ENCODE data around the gene BHLHE40.

DNA sequence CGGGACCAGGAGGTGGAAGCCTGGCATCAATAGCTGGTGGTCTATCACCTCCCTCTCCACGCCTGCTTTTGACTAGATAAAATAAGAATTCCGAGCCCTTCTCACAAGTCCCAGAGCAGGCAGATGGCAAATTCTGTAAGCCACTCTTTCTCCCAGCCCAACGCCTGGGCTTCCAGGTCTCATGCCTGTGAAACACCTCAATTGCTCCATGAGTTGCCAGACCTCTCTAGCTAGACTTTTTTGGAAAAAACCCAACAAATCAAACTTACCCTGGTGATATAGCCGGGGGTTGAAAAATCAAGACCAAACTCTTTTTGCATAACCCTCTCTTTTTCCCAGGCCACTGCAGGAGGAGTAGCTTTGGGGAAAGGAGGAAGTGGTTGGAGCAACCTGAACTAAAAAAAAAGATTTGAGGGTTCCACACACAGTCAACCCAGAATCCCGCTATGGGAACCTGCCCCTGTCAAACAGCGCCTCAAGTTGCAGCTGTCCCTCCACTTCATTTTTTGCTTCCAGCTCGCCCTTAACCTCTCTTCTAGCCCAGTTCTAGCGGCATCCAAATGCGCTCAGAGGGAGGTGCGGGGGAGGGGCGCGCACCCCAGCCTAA is 7.0 kb downstream of the BHLHE40 start:
- TF ChIP-seq, protein P1, sequence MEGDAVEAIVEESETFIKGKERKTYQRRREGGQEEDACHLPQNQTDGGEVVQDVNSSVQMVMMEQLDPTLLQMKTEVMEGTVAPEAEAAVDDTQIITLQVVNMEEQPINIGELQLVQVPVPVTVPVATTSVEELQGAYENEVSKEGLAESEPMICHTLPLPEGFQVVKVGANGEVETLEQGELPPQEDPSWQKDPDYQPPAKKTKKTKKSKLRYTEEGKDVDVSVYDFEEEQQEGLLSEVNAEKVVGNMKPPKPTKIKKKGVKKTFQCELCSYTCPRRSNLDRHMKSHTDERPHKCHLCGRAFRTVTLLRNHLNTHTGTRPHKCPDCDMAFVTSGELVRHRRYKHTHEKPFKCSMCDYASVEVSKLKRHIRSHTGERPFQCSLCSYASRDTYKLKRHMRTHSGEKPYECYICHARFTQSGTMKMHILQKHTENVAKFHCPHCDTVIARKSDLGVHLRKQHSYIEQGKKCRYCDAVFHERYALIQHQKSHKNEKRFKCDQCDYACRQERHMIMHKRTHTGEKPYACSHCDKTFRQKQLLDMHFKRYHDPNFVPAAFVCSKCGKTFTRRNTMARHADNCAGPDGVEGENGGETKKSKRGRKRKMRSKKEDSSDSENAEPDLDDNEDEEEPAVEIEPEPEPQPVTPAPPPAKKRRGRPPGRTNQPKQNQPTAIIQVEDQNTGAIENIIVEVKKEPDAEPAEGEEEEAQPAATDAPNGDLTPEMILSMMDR (IDR thresholded peaks at IDR 0.05) = no peak
- TF ChIP-seq POLR2A (IDR thresholded peaks at IDR 0.05) = no peak
